GM12878 (cell line): ENCODE data around the gene CFAP90. TPM values are rescaled to one million over a fixed set of nuclear protein-coding genes. Genes with fewer than 3 reads are reported as not detected.

ENCODE experiments used
- ATAC-seq: fragments of 200-7000 bp; cut with Tn5 transposase; 3 replicates; pipeline ENCODE4 v1.9.1; 2020; ENCODE audit warnings: mild to moderate bottlenecking, moderate library complexity
- BruUV-seq: library from RNA; stranded (reverse); fragments of 400-500 nt; replicated peaks from 2 replicates; lab custom pipeline; 2021; lab: Mats Ljungman, UMichigan
- CTCF ChIA-PET: fragments of 300-600 bp; sonication (Branson Sonifier 250); formaldehyde crosslinking; extraction: SDS; loops from one replicate; lab custom pipeline; 2021; ENCODE audit warnings: inconsistent platforms; lab: Yijun Ruan, JAX
- POLR2A ChIA-PET: fragments of 350-600 bp; formaldehyde crosslinking; extraction: SDS; loops from one replicate; lab custom pipeline; 2021; ENCODE audit warnings: inconsistent platforms; lab: Charles Lee
- RAD21 ChIA-PET: fragments of 300-600 bp; sonication (Branson Sonifier 250); formaldehyde crosslinking; loops from one replicate; lab custom pipeline; 2023; ENCODE audit warnings: antibody characterized with exemption; ENCODE audit not compliant: unreplicated experiment; lab: Charles Lee
- SMC1A ChIA-PET: fragments of 300-600 bp; sonication (Branson Sonifier 250); formaldehyde crosslinking; loops from one replicate; lab custom pipeline; 2023; ENCODE audit not compliant: unreplicated experiment, uncharacterized antibody; lab: Charles Lee
- DNase-seq: peaks from one replicate; pipeline ENCODE4 v3.0.0-alpha.2; 2011; ENCODE audit warnings: low read depth, low spot score
- FAIRE-seq: peaks from 3 replicates; lab custom pipeline; 2011; peaks lifted over from hg19 to GRCh38; lab: Jason Lieb, UNC
- H2AFZ ChIP-seq: 2 replicates; pipeline ENCODE4 v1.6.0; 2011; ENCODE audit warnings: low read depth, low read length, control low read depth; ENCODE audit not compliant: control insufficient read depth
- H3K27ac ChIP-seq: 2 replicates; pipeline ENCODE4 v1.5.1; 2011; ENCODE audit warnings: control low read depth; ENCODE audit not compliant: control insufficient read depth, insufficient read depth
- H3K27me3 ChIP-seq, 2 experiments: replicated peaks in 1 of 2; 2 replicates each; pipeline versions ENCODE4 v1.6.0 to v1.6.1; 2011; ENCODE audit warnings: low read length in 1 of 2; ENCODE audit not compliant: control insufficient read depth in 2 of 2, insufficient read depth in 2 of 2
- H3K36me3 ChIP-seq, 2 experiments: 2 replicates each; pipeline ENCODE4 v1.5.1; 2011; ENCODE audit warnings: low read length in 1 of 2; ENCODE audit not compliant: control insufficient read depth in 2 of 2, insufficient read depth in 2 of 2
- H3K4me1 ChIP-seq: 2 replicates; pipeline ENCODE4 v1.6.1; 2011; ENCODE audit warnings: mild to moderate bottlenecking, low read length, moderate library complexity, mixed read lengths; ENCODE audit not compliant: control insufficient read depth, insufficient read depth
- H3K4me2 ChIP-seq: 2 replicates; pipeline ENCODE4 v1.6.0; 2011; ENCODE audit warnings: control low read depth; ENCODE audit not compliant: control insufficient read depth, insufficient read depth
- H3K4me3 ChIP-seq: fragments of 200-600 bp; sonication (generic); 2 replicates; pipeline ENCODE4 v1.5.1; 2016
- H3K79me2 ChIP-seq: 2 replicates; pipeline ENCODE4 v1.6.0; 2011; ENCODE audit warnings: low read length; ENCODE audit not compliant: control insufficient read depth, insufficient read depth
- H3K9ac ChIP-seq: 2 replicates; pipeline ENCODE4 v1.8.0; 2011; ENCODE audit warnings: low read length, control low read depth, mixed read lengths; ENCODE audit not compliant: control insufficient read depth, insufficient read depth
- H3K9me3 ChIP-seq: replicated peaks from 3 replicates; pipeline ENCODE4 v1.5.1; 2011; ENCODE audit warnings: mild to moderate bottlenecking, low read length; ENCODE audit not compliant: control insufficient read depth, insufficient read depth
- H4K20me1 ChIP-seq: 2 replicates; pipeline ENCODE4 v1.6.0; 2011; ENCODE audit not compliant: control insufficient read depth, insufficient read depth
- E2F4 ChIP-seq: IDR thresholded peaks from 2 replicates; pipeline ENCODE4 v1.6.1; 2012; ENCODE audit warnings: low read depth, low read length, improper control_type of control experiment
- ELK1 ChIP-seq: IDR thresholded peaks from 2 replicates; pipeline ENCODE4 v1.6.1; 2012; ENCODE audit warnings: low read depth, low read length, improper control_type of control experiment
- HSF1 ChIP-seq: fragments of 150-350 bp; IDR thresholded peaks from 2 replicates; pipeline ENCODE4 v1.6.1; 2014; ENCODE audit warnings: mild to moderate bottlenecking, low read depth, low read length
- MTA2 ChIP-seq: fragments of 450-650 bp; IDR thresholded peaks from 2 replicates; pipeline ENCODE4 v1.6.1; 2016; ENCODE audit warnings: low read depth, mild to moderate bottlenecking, moderate library complexity
- NKRF ChIP-seq: fragments of 450-650 bp; conservative IDR thresholded peaks from 2 replicates; pipeline ENCODE4 v1.6.1; 2017; ENCODE audit warnings: mild to moderate bottlenecking, moderate library complexity
- NR2F1 ChIP-seq: fragments of 450-650 bp; conservative IDR thresholded peaks from 2 replicates; pipeline ENCODE4 v1.6.1; 2017; ENCODE audit warnings: mild to moderate bottlenecking
- RUNX3 ChIP-seq: IDR thresholded peaks from 2 replicates; pipeline ENCODE4 v1.6.1; 2012; ENCODE audit warnings: low read length, inconsistent platforms
- SUZ12 ChIP-seq: fragments of 200-600 bp; sonication (generic); IDR thresholded peaks from one replicate; pipeline ENCODE4 v1.6.1; 2018; ENCODE audit warnings: antibody characterized with exemption, mild to moderate bottlenecking; ENCODE audit not compliant: unreplicated experiment
- TCF12 ChIP-seq: IDR thresholded peaks from 2 replicates; pipeline ENCODE4 v1.6.1; 2011; ENCODE audit warnings: low read depth, mild to moderate bottlenecking, low read length
- USF1 ChIP-seq: IDR thresholded peaks from 2 replicates; pipeline ENCODE4 v1.6.1; 2011; ENCODE audit warnings: borderline replicate concordance, low read depth, mild to moderate bottlenecking, moderate library complexity, mixed read lengths, low read length; ENCODE audit not compliant: insufficient read depth; ENCODE audit errors: extremely low read length
- WGBS: methylation state at CpG from one replicate; pipeline ENCODE4 v1.1.6; 2016; ENCODE audit warnings: low lambda C conversion rate; ENCODE audit not compliant: insufficient replicate concordance, insufficient coverage; ENCODE audit errors: missing lambda C conversion rate; 5-methylcytosine and 5-hydroxymethylcytosine counted together
- in situ Hi-C: fragments of 300-500 bp; cut with MboI; formaldehyde crosslinking; loops from 9 replicates; pipeline ENCODE4 v1.14.3; 2018; ENCODE audit warnings: mixed read lengths
- intact Hi-C: fragments of 100-400 bp; cut with micrococcal nuclease; formaldehyde crosslinking; loops from one replicate; pipeline ENCODE4 v1.14.2; 2022; ENCODE audit not compliant: unreplicated experiment
- polyA plus RNA-seq, 11 experiments: library from polyadenylated mRNA; depleted of rRNA in 4 of 11; unstranded in 6 of 11; stranded (reverse) in 5 of 11; fragments of >200 nt; fragmentation: Nextera tagmentation in 4 of 11; fragmentation: Illumina TruSeq in 1 of 11; extraction: Ambion mirVana in 4 of 11; extraction: Trizol in 1 of 11; gene quantifications; 1 replicate in 1 of 11; 2 replicates in 10 of 11; pipeline versions ENCODE4 v1.2.1 to v1.2.3, GENCODE V29; 2011 to 2016; ENCODE audit warnings: inconsistent platforms in 2 of 11, missing spikeins in 2 of 11, low read depth in 1 of 11
- total RNA-seq, 4 experiments: library from RNA; depleted of rRNA in 3 of 4; stranded (reverse); fragments of >200 nt in 3 of 4; fragmentation: Illumina TruSeq in 1 of 4; extraction: Trizol in 1 of 4; gene quantifications; 2 replicates each; pipeline versions ENCODE4 v1.2.1 to v1.2.3, GENCODE V29; 2013 to 2021
- TF ChIP-seq, protein P1 (sequence below): fragments of 450-650 bp; IDR thresholded peaks from 2 replicates; pipeline ENCODE4 v1.6.1; 2017; ENCODE audit warnings: mild to moderate bottlenecking, moderate library complexity

CFAP90 gene
- total and polyA plus RNA-seq, 10 of the 15 experiments (the other 5 are each of a cell fraction or from before 2014, with no cell fraction given): not detected

- Histone ChIP-seq H3K4me3 (no peak overlapping the region), H3K79me2 (no peaks in the 10 kb centered on the region), H3K4me2 (peak overlapping the region; percentile 50), H3K9ac (0 out of 2 replicates have a peak overlapping the region, but pooled peaks have one; percentile 6), H3K27me3 (no peaks in the 10 kb centered on the region; a peak in 1 of 4 replicates), H4K20me1 (no peaks in the 10 kb centered on the region), H3K27ac (peak overlapping the region; percentile 67), H3K36me3 (no peaks in the 10 kb centered on the region), H3K4me1 (peaks cover 20% of the 10 kb centered on the region), H3K9me3 (no peaks in the 10 kb centered on the region), H2AFZ (no peak overlapping the region; the same call in 1 of the 2 replicates)
- ChIA-PET CTCF (interaction anchor here (0.7 to 1.9 kb wide), 4 partner anchors 10 to 39 kb away, joined by 3 to 6 read pairs (median 4); no protein-coding TSS in a partner anchor), SMC1A (interaction anchor here (0.7 to 3.7 kb wide), 6 partner anchors 11 to 27 kb away, joined by 3 to 11 read pairs (median 4); no protein-coding TSS in a partner anchor), RAD21 (interaction anchor here (0.8 to 4.6 kb wide), 5 partner anchors 9 to 39 kb away, joined by 3 to 32 read pairs (median 4); no protein-coding TSS in a partner anchor), POLR2A (interaction anchor here (1.8 kb wide), 1 partner anchor 9 kb away, joined by 4 read pairs; no protein-coding TSS in a partner anchor)
- 0% methylated on average over 1 of the region's 1 CpG for WGBS
- in situ Hi-C loops: no loop called here
- ATAC-seq (peak; percentile 73), FAIRE-seq (no peak), DNase-seq (peak; percentile 46)
- no TSS peak for BruUV-seq
- intact Hi-C loops: no loop called here
- TF ChIP-seq USF1 (no peak), HSF1 (no peak), MTA2 (no peak), NR2F1 (peak; percentile 62; the same call in 1 of the 2 replicates), E2F4 (no peak), ELK1 (no peak), NKRF (no peak), TCF12 (peak; percentile 26; the same call in 1 of the 2 replicates), SUZ12 (no peak), RUNX3 (no peak)
- TF ChIP-seq, protein P1, sequence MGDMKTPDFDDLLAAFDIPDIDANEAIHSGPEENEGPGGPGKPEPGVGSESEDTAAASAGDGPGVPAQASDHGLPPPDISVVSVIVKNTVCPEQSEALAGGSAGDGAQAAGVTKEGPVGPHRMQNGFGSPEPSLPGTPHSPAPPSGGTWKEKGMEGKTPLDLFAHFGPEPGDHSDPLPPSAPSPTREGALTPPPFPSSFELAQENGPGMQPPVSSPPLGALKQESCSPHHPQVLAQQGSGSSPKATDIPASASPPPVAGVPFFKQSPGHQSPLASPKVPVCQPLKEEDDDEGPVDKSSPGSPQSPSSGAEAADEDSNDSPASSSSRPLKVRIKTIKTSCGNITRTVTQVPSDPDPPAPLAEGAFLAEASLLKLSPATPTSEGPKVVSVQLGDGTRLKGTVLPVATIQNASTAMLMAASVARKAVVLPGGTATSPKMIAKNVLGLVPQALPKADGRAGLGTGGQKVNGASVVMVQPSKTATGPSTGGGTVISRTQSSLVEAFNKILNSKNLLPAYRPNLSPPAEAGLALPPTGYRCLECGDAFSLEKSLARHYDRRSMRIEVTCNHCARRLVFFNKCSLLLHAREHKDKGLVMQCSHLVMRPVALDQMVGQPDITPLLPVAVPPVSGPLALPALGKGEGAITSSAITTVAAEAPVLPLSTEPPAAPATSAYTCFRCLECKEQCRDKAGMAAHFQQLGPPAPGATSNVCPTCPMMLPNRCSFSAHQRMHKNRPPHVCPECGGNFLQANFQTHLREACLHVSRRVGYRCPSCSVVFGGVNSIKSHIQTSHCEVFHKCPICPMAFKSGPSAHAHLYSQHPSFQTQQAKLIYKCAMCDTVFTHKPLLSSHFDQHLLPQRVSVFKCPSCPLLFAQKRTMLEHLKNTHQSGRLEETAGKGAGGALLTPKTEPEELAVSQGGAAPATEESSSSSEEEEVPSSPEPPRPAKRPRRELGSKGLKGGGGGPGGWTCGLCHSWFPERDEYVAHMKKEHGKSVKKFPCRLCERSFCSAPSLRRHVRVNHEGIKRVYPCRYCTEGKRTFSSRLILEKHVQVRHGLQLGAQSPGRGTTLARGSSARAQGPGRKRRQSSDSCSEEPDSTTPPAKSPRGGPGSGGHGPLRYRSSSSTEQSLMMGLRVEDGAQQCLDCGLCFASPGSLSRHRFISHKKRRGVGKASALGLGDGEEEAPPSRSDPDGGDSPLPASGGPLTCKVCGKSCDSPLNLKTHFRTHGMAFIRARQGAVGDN: peak; percentile 60
These were observed 56.1 kb downstream of the CFAP90 start for GRCh38 chr5:7794823-7795222.
